Dendritic cell treated with granulocyte-macrophage colony-stimulating factor and Interleukin-4, amounts not matched to agents 40 ng/mL and 50 ng/mL, for 4 days (primary cell): ENCODE results near the gene SND1.

Experiments
- H3K27ac Mint-ChIP-seq: one replicate; pipeline ENCODE4 v1.8.0; 2022; ENCODE audit warnings: mild to moderate bottlenecking, mixed read lengths
- H3K27me3 Mint-ChIP-seq: one replicate; pipeline ENCODE4 v1.8.0; 2022; ENCODE audit warnings: mild to moderate bottlenecking, mixed read lengths
- H3K36me3 Mint-ChIP-seq: one replicate; pipeline ENCODE4 v1.8.0; 2022; ENCODE audit warnings: low read depth, mixed read lengths
- H3K4me1 Mint-ChIP-seq: one replicate; pipeline ENCODE4 v1.8.0; 2022; ENCODE audit warnings: low read depth, mixed read lengths
- H3K4me3 Mint-ChIP-seq: one replicate; pipeline ENCODE4 v1.8.0; 2022; ENCODE audit warnings: mild to moderate bottlenecking, moderate library complexity, mixed read lengths
- H3K9me3 Mint-ChIP-seq: one replicate; pipeline ENCODE4 v1.8.0; 2022; ENCODE audit warnings: mixed read lengths
- intact Hi-C: fragments of 100-400 bp; cut with micrococcal nuclease; formaldehyde crosslinking; loops from one replicate; pipeline ENCODE4 v1.15.0; 2022

Gene SND1

GRCh38 chr7:127888411-127888810 lies 236.4 kb downstream of the SND1 start:
- Mint-ChIP-seq H3K36me3 (peaks cover 60% of the 10 kb centered on the region), H3K27me3 (no peaks in the 10 kb centered on the region), H3K4me1 (peaks cover 45% of the 10 kb centered on the region), H3K4me3 (no peak overlapping the region), H3K9me3 (no peaks in the 10 kb centered on the region), H3K27ac (no peak overlapping the region)
- intact Hi-C loops, result no loop called here

- Mint-ChIP-seq H3K27me3 (no peaks in the 10 kb centered on the region), H3K4me3 (no peak overlapping the region), H3K9me3 (no peaks in the 10 kb centered on the region), H3K27ac (no peak overlapping the region), H3K36me3 (peaks cover 64% of the 10 kb centered on the region), H3K4me1 (peaks cover 49% of the 10 kb centered on the region)
- intact Hi-C loops, result no loop called here
Measured at GRCh38 chr7:127888825-127889224, 236.8 kb downstream of the SND1 start.

GRCh38 chr7:127889677-127890076 lies 237.7 kb downstream of the SND1 start:
- Mint-ChIP-seq H3K4me1 (peaks cover 50% of the 10 kb centered on the region), H3K27ac (no peak overlapping the region), H3K9me3 (no peaks in the 10 kb centered on the region), H3K27me3 (no peaks in the 10 kb centered on the region), H3K4me3 (no peak overlapping the region), H3K36me3 (peaks cover 63% of the 10 kb centered on the region)
- intact Hi-C loops, result no loop called here

GRCh38 chr7:127890726-127891125 lies 238.7 kb downstream of the SND1 start:
- Mint-ChIP-seq H3K27ac (no peak overlapping the region), H3K4me1 (peaks cover 43% of the 10 kb centered on the region), H3K9me3 (no peaks in the 10 kb centered on the region), H3K36me3 (peaks cover 61% of the 10 kb centered on the region), H3K27me3 (no peaks in the 10 kb centered on the region), H3K4me3 (no peak overlapping the region)
- intact Hi-C loops, result no loop called here

GRCh38 chr7:127891144-127891543 lies 239.2 kb downstream of the SND1 start:
- intact Hi-C loops, result no loop called here
- Mint-ChIP-seq H3K9me3 (no peaks in the 10 kb centered on the region), H3K4me1 (peaks cover 40% of the 10 kb centered on the region), H3K4me3 (no peak overlapping the region), H3K27me3 (no peaks in the 10 kb centered on the region), H3K36me3 (peaks cover 61% of the 10 kb centered on the region), H3K27ac (no peak overlapping the region)

GRCh38 chr7:127891854-127892438 lies 240.0 kb downstream of the SND1 start:
- intact Hi-C loops, result no loop called here
- Mint-ChIP-seq H3K36me3 (peaks cover 57% of the 10 kb centered on the region), H3K4me3 (no peak overlapping the region), H3K9me3 (no peaks in the 10 kb centered on the region), H3K27me3 (no peaks in the 10 kb centered on the region), H3K27ac (no peak overlapping the region), H3K4me1 (peaks cover 40% of the 10 kb centered on the region)

GRCh38 chr7:127892488-127893314 lies 240.7 kb downstream of the SND1 start:
- intact Hi-C loops, result no loop called here
- Mint-ChIP-seq H3K4me3 (no peak overlapping the region), H3K27me3 (no peaks in the 10 kb centered on the region), H3K9me3 (no peaks in the 10 kb centered on the region), H3K27ac (no peak overlapping the region), H3K36me3 (peaks cover 49% of the 10 kb centered on the region), H3K4me1 (peaks cover 40% of the 10 kb centered on the region)

GRCh38 chr7:127893547-127893946 lies 241.6 kb downstream of the SND1 start:
- no peaks in the 10 kb centered on the region for H3K27me3 Mint-ChIP-seq
- H3K36me3 Mint-ChIP-seq, result peaks cover 41% of the 10 kb centered on the region
- no peak overlapping the region for H3K27ac Mint-ChIP-seq
- H3K9me3 Mint-ChIP-seq, result no peaks in the 10 kb centered on the region
- no peak overlapping the region for H3K4me3 Mint-ChIP-seq
- intact Hi-C loops, result no loop called here
- H3K4me1 Mint-ChIP-seq, result peaks cover 40% of the 10 kb centered on the region

- Mint-ChIP-seq H3K4me3 (no peak overlapping the region), H3K27ac (no peak overlapping the region), H3K4me1 (peaks cover 44% of the 10 kb centered on the region), H3K36me3 (peaks cover 37% of the 10 kb centered on the region), H3K9me3 (no peaks in the 10 kb centered on the region), H3K27me3 (no peaks in the 10 kb centered on the region)
- intact Hi-C loops, result no loop called here
Measured at GRCh38 chr7:127894588-127894987, 242.6 kb downstream of the SND1 start.

- no peaks in the 10 kb centered on the region for H3K27me3 Mint-ChIP-seq
- H3K9me3 Mint-ChIP-seq, result no peaks in the 10 kb centered on the region
- peaks cover 33% of the 10 kb centered on the region for H3K36me3 Mint-ChIP-seq
- no peak overlapping the region for H3K4me3 Mint-ChIP-seq
- intact Hi-C loops, result no loop called here
- no peak overlapping the region for H3K27ac Mint-ChIP-seq
- peaks cover 44% of the 10 kb centered on the region for H3K4me1 Mint-ChIP-seq
Measured at GRCh38 chr7:127895360-127895759, 243.4 kb downstream of the SND1 start.

GRCh38 chr7:127895814-127896280 lies 243.9 kb downstream of the SND1 start:
- H3K27ac Mint-ChIP-seq, result no peak overlapping the region

GRCh38 chr7:127896659-127897058 lies 244.7 kb downstream of the SND1 start:
- Mint-ChIP-seq H3K4me3 (no peak overlapping the region), H3K36me3 (peaks cover 25% of the 10 kb centered on the region), H3K27me3 (no peaks in the 10 kb centered on the region), H3K27ac (no peak overlapping the region), H3K9me3 (no peaks in the 10 kb centered on the region), H3K4me1 (peaks cover 46% of the 10 kb centered on the region)
- intact Hi-C loops, result no loop called here

More at GRCh38 chr7:127895814-127896280, 243.9 kb downstream of the SND1 start:
- intact Hi-C loops, result no loop called here
- Mint-ChIP-seq H3K9me3 (no peaks in the 10 kb centered on the region), H3K27me3 (no peaks in the 10 kb centered on the region), H3K36me3 (peaks cover 33% of the 10 kb centered on the region), H3K4me3 (no peak overlapping the region), H3K4me1 (peaks cover 46% of the 10 kb centered on the region)

GRCh38 chr7:127897704-127898454 lies 245.9 kb downstream of the SND1 start:
- Mint-ChIP-seq H3K27ac (no peak overlapping the region), H3K27me3 (no peaks in the 10 kb centered on the region), H3K4me1 (peaks cover 44% of the 10 kb centered on the region), H3K4me3 (no peak overlapping the region), H3K36me3 (peaks cover 19% of the 10 kb centered on the region), H3K9me3 (no peaks in the 10 kb centered on the region)
- intact Hi-C loops, result no loop called here

- no peak overlapping the region for H3K4me3 Mint-ChIP-seq
- no peaks in the 10 kb centered on the region for H3K27me3 Mint-ChIP-seq
- intact Hi-C loops, result no loop called here
- no peak overlapping the region for H3K27ac Mint-ChIP-seq
- H3K9me3 Mint-ChIP-seq, result no peaks in the 10 kb centered on the region
- H3K36me3 Mint-ChIP-seq, result peaks cover 12% of the 10 kb centered on the region
- H3K4me1 Mint-ChIP-seq, result peaks cover 36% of the 10 kb centered on the region
Measured at GRCh38 chr7:127899411-127899810, 247.4 kb downstream of the SND1 start.
